NT2/D1 (cell line): Measurements from ENCODE around the gene UBA5.

ENCODE experiments used
- SUZ12 ChIP-seq: IDR thresholded peaks from 2 replicates; pipeline ENCODE4 v1.6.1; 2011; ENCODE audit not compliant: insufficient read length, insufficient read depth; ENCODE audit errors: extremely low read depth
- YY1 ChIP-seq: IDR thresholded peaks from 2 replicates; pipeline ENCODE4 v1.6.1; 2011; ENCODE audit not compliant: insufficient read length, insufficient read depth
- ZNF274 ChIP-seq: IDR thresholded peaks from 2 replicates; pipeline ENCODE4 v1.6.1; 2011; ENCODE audit warnings: mild to moderate bottlenecking, low read depth, low read length

DNA sequence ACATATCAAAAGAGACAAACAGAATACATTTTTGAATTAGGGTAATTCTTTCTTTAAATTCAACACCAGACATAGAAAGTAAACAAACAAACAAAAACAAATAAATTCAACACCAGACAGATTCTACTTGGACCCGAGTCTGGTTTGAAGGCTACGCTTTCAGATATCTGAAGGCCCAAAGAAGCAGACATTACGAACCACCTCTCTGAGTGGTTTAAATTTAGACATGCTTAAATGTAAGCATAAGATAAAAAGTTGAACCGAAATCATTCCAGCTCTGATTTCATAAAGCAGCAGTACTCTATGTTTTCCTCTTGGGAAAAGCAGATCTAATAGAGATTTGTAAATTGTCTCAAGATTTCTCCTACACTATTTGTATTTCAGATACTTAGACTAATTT is 29.9 kb downstream of the UBA5 start:
- TF ChIP-seq SUZ12 (no peak), ZNF274 (no peak), YY1 (no peak)
